Stimulated activated CD4-positive, alpha-beta T cell treated with anti-CD3 and anti-CD28 coated beads, Interleukin-15, amount 100 ng/mL, for 1 hour (primary cell): ENCODE results near the gene ADGRF4.

Source experiments
- DNase-seq, 2 donors: peaks; one replicate each; pipeline ENCODE4 v3.0.0-alpha.2; 2020; ENCODE audit warnings: low read depth in 1 of 2, low spot score in 1 of 2

Gene ADGRF4

DNA sequence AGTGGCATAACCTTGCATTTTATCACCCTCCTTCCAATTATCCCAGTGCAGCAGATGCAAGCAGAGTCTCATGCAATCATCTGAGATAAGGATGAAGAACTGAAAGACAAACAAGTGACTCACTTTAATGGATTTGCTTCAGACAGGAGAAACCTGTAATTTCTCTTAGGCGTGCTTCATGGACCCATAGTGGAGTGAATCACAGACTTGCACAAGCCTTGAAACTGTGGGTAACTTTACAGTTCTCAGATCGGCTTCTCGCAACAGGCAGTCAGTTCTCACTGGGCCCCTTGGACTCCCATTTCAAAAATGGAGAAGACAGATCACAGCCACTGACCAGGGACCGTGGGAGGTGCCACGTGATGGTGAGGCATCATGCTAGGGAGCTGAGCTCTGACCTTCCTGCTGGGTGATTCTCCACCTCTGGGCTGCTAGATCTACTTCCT is at the start of gene ADGRF4:
Gene ADGRF4 (plus strand): TSS at position 239 of the 446 bp plus-strand sequence. CDS start 8,666 bp downstream, outside the sequence.
- no peak for DNase-seq

DNA sequence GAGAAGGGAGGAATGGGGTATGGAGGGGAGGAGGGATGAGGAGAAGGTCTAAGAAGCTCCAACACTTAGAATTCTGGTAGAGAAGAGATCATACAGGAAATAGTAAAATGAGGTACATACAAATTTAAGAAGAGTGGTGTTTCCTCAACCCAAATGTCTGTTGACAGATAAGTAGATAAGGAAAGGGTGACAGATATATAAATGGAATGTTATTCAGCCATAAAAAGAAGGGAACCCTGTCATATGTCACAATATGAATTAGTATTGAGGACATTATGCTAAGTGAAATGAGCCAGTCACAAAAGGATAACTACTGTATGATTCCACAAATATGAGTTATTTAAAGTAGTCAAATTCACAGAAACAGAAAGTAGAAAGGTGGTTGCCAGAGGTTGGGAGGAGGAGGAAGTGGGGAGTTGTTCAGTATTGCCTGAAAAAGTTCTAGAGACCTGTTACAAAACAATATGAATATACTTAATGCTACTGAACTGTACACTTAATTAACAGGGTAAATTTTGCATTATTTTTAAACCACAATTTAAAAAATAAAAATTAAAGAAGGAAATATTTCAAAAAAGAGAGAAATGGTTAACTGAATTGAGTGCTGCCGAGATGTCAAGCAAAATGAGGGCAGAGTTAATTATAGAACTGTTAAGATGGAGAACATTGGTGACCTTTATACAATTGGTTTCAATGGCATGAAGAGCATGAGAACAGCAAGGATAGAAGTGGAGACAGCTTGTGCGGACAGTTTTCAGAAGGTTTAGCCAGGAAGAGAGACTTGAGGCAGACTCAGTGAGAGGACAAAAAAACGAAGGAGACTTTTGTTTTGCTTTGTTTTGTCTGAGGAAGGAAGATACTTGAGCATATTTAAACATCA is 47.6 kb upstream of the ADGRF4 start:
- no peak for DNase-seq

- DNase-seq = no peak
Observed at GRCh38 chr6:47651505-47651944, 46.9 kb upstream of the ADGRF4 start.

DNA sequence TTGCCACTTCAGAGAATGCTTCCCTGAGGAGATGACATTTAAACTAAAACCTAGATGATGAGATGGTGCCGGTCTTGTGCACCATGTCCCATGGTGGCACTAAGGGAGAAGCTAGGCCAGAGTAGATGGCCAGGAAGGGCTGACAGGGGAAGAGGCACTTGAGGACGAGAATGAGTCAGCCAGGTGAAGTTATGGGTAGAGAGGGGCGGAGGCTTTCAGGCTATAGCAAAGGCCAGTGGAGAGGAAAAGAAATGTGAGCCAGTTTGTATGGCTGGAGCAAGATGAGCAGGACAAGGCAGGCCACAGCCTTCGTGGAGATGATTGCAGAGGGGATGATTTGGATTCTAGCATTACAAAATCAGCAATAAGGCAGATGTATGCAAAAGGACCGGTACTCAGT is 44.7 kb upstream of the ADGRF4 start:
- no peak for DNase-seq

DNA sequence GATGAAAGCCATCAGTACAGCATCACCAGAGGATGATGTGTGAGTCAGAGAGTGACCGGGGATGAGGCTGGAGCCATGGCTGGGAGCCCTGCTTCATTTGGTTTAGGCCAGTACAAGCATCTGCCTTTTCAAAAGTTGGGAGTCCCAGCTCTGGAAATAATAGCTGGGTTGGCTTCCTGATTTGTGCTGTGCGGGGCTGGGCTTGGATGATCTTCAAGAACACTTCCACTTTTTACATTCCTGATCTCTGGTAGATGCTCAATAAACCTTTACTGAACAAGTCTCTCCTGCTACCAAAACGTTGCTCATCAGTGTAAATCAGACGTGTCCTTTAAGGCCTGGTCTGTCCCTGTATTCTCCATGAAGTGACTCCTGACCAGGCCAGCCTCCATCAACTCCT is 44.1 kb upstream of the ADGRF4 start:
- DNase-seq = no peak

GRCh38 chr6:47655719-47656595 is 42.4 kb upstream of the ADGRF4 start:
- DNase-seq = peak in 1 of 2 donors; percentile 1

GRCh38 chr6:47661960-47662359 is 36.4 kb upstream of the ADGRF4 start:
- no peak for DNase-seq

DNA sequence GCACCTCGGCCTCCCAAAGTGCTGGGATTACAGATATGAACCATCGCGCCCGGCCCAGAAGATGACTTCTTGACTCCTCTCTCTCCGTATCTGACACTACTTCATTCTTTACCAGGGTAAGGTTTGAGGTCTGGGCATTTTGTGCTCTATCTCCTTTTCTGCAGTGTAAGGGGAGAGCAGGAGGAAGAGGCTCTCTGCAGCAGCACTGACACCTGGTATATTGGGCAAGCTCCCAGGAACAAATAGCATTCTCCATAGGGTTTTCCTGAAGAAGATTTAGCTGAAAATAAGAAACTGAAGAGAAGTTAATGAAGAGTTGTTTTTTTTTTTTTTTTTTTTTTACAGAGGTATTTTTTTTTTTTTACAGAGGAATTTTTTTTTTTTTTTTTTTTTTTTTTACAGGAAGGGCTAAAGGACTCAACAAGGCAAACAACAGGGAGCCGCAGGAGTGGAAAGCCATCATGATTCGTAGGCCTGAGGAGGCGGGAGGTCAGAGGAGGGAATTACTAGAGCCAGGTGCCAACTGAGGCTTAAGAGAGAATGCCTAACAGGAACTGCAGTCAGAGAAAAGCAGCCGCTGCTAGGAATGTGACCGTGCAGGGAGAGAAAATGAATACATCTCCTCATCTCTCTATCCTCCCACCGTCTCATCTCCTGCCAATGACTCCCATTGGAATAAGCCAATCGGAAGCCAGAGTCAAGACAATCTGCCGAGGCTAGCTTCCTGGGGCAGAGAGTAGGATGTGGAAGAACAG is 34.7 kb upstream of the ADGRF4 start:
- DNase-seq = no peak

DNA sequence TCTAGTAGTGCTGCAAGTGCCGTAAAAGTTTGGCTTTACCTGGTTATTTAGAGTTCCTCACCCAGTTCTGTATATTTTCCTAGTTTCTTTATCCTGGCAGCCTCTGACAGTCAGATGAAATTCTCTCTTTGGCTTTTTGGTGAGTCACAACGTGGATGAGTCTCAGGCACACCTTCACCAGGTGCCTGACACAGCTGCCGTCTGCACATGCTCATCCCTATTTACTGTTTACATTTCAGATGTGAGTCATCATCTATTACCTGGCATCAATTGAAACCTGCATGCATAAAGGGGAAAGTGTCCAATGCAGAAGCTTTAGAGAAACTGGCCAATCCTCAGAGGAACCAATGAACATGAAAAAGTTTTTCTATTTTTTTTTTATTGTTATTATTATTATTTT is 33.3 kb upstream of the ADGRF4 start:
- DNase-seq = no peak

- DNase-seq = no peak
Observed at GRCh38 chr6:47669684-47670513, 28.5 kb upstream of the ADGRF4 start.

DNA sequence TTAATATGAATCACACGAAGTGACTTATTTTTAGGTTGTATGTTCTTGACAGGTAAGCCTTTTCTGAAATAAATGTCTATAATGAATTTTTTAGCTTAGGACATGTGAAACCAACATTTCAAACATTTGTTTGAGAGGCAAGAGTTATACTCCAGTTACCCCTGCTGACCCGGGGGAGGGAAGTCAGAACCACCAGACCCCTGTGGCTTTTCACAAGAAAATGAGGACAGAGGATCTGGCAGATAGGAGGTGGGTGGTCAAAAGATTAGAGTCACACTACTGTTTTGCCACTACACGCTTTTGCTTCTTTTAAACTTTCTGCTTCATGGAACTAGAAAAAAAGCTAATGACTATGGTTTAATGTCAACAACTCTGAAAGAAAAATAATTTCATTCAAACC is 27.5 kb upstream of the ADGRF4 start:
- DNase-seq = no peak

GRCh38 chr6:47671777-47672176 is 26.6 kb upstream of the ADGRF4 start:
- no peak for DNase-seq

DNA sequence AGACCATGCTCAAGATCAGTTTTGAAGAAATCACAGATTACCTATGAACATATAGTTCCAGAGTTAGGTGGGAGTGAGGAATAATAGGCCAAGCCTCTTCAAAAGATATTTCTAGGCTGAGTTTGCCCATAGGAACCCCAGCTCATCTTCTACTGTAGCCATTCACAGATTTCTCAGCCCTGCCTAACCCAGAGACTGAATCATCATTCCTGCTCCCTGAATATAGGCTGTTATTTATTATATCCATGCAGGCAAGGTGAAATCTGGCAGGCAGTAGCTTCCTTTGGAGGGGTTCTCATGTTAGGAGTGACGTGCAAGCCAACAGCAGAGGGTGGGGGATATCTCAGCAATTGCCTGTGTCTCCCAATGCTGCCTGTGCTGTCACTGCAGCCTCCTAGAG is 25.6 kb upstream of the ADGRF4 start:
- DNase-seq = no peak

GRCh38 chr6:47674673-47675072 is 23.7 kb upstream of the ADGRF4 start:
- no peak for DNase-seq

DNA sequence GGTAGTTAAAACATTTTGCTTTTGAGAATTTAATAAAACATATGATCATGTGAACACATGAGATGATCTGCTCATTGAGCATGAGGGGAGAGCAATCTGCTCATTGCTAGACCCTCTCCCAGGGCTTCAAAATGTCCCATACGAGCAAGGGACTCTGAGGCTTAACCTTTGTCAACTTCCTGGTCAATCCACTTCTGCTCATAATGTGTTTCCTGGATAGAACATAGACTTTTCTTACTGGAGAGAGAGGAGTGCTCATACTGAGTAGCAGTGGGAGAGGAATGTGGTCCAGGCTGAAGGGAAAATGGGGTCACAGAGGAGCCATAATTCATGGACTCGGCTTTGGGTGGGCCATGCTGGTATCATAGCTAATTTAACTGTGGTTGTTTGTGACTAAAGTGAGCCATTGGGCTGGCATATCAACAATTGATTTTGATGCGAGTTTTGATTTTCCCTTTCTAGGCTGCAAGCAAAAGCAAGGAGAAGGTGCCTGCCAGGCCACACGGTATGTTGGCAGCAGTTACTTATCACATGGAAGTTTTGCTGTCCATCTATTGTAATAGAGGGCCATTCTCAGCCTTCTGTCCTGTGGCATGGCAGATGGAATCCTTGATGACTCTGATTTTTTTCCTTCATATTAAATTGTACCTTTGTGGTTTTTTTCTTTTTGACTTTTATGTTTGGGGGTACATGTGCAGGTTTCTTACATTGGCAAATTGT is 20.8 kb upstream of the ADGRF4 start:
- no peak for DNase-seq

- DNase-seq = no peak
Observed at GRCh38 chr6:47678739-47679138, 19.6 kb upstream of the ADGRF4 start.

GRCh38 chr6:47679322-47679906 is 19.0 kb upstream of the ADGRF4 start:
- no peak for DNase-seq

- no peak for DNase-seq
Observed at GRCh38 chr6:47680051-47680450, 18.3 kb upstream of the ADGRF4 start.

GRCh38 chr6:47680724-47681123 is 17.7 kb upstream of the ADGRF4 start:
- no peak for DNase-seq
